Adrenal gland (tissue), 5 donors: Measurements from ENCODE around the gene C20orf144.

Experiments
- CTCF ChIP-seq, 6 experiments: fragments of 450-650 bp in 4 of 6; fragments of 200-600 bp in 2 of 6; sonication (generic) in 1 of 6; IDR thresholded peaks; 1 replicate in 5 of 6; 2 replicates in 1 of 6; pipeline versions ENCODE4 v1.5.1 to v1.8.0; 2016 to 2021; ENCODE audit warnings: antibody characterized with exemption in 6 of 6, mild to moderate bottlenecking in 2 of 6, moderate library complexity in 1 of 6
- POLR2A ChIP-seq, 2 donors: fragments of 450-650 bp; IDR thresholded peaks; one replicate each; pipeline ENCODE4 v1.6.1; 2017; ENCODE audit warnings: antibody characterized with exemption in 2 of 2, mild to moderate bottlenecking in 2 of 2, moderate library complexity in 1 of 2
- donor health status: DM: no; HTN: no; CAD: no.

DNA sequence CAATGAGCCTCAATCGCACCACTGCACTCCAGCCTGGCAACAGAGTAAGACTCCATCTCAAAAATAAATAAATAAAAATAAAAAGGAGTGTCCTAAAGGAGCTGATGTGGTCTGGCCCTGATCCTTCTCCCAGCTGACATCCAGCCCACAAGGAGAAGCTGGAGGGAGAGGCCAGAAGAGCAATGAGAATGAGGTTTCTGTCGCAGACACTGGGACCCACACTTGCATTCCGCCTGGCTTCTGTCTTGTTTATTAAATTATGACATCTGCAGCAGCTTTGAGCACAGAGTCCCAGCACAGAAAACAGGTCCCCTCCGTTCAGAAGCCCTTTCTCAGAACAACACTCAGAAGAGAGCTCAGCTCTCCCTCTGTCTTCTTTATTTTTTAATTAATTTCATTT lies 34.3 kb downstream of the C20orf144 start:
- TF ChIP-seq CTCF (IDR thresholded peaks at IDR 0.05) (no peak), POLR2A (IDR thresholded peaks at IDR 0.05) (no peak)
